ENCODE measurements around the gene PDE4A. TPM values are rescaled to one million over a fixed set of nuclear protein-coding genes. Genes with fewer than 3 reads are reported as not detected.
A peak's percentile ranks its signal among the peaks of the same experiment; 100 is the strongest.

PDE4A gene
- polyA plus RNA-seq, 2 of the 4 experiments (the other 2 are of a cell fraction), result 1.2 to 3.7 TPM

- peaks cover 11% of the 10 kb centered on the region; the same call in 2 of the 3 replicates for H3K4me1 ChIP-seq
- H3K4me2 ChIP-seq, result no peak overlapping the region
- no peak for FAIRE-seq
- WGBS (ENCODE audit: missing lambda C conversion rate), result 66% methylated on average over 3 of the region's 3 CpGs
- no peak for ATAC-seq
- no peak for TF ChIP-seq CEBPB (IDR thresholded peaks at IDR 0.05)
- no peak for TF ChIP-seq EHF (CRISPR knock-in tag; IDR thresholded peaks at IDR 0.05)
- no peak for TF ChIP-seq EP300 (IDR thresholded peaks at IDR 0.05)
- TF ChIP-seq KDM5A (IDR thresholded peaks at IDR 0.05), result no peak
- TF ChIP-seq ZFP36 (IDR thresholded peaks at IDR 0.05; ENCODE audit: borderline replicate concordance, partially characterized antibody), result no peak
- H3K27ac ChIP-seq, result no peak overlapping the region
- no peak for DNase-seq (ENCODE audit: low read depth in 1 of 2, low spot score in 1 of 2)
- ChIA-PET CTCF (interaction anchor here (0.6 to 2.6 kb wide), 8 partner anchors 7 to 191 kb away, joined by 3 to 11 read pairs (median 4); partner anchors contain the start of gene QTRT1), POLR2A (interaction anchor here (0.6 kb wide), 1 partner anchor 15 kb away, joined by 6 read pairs; no protein-coding TSS in a partner anchor)
- H3K4me3 ChIP-seq, result no peak overlapping the region
- no peaks in the 10 kb centered on the region for H3K9me3 ChIP-seq
These were observed 88.4 kb downstream of the PDE4A start for GRCh38 chr19:10508707-10509106.

DNA sequence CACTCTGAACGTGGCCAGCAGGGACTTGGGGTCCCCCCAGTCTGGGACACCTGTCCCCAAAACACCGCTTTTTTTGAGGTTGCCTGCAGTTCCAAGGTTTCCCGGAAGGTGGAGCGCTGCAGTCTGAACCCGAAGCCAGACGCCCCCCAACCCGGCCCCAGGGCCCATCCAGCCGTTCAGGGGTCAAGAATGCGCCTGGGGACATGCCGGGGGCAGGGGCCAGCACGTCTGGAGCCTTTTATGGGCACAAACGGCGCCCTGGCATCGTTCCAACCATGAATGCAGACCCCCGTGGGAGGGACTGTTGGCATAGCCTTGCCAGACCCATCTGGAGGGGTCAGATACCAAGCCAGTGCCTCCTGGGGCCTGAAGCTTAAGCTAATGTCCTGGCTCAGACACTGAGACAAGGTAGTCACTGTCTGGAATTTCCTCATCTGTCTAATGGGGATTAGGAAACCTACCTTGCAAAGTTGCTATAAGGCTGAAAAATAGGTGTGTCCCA lies 90.0 kb downstream of the PDE4A start:
- CTCF ChIA-PET, result interaction anchor here (0.6 to 2.6 kb wide), 14 partner anchors 9 to 190 kb away, joined by 3 to 11 read pairs (median 4); partner anchors contain the start of gene QTRT1

DNA sequence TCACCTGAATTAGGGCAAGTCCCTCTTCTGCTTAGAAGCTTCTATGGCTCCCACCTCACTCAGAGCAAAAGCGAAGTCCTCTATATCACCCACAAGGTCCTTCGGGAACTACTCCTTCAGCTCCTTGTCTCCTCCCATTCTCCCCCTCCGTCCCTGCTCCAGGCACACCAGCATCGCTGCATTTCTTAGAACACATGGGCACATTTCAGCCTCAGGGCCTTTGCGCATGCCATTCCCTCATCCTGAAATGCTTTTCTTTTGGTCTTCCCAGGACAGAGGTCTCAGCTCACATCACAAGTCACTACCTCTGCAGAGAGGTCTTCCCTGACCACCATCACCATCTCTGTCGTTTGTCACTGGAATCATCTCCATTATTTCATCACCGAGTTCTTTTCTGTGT lies 92.9 kb downstream of the PDE4A start:
- H3K4me1 ChIP-seq, result peaks cover 19% of the 10 kb centered on the region; the same call in 2 of the 3 replicates
- DNase-seq (ENCODE audit: low read depth in 1 of 2, low spot score in 1 of 2) (no peak), FAIRE-seq (no peak), ATAC-seq (no peak)
- no peak overlapping the region for H3K4me2 ChIP-seq
- 85% methylated on average over 7 of the region's 7 CpGs for WGBS (ENCODE audit: missing lambda C conversion rate)
- no peaks in the 10 kb centered on the region for H3K9me3 ChIP-seq
- ChIA-PET CTCF (interaction anchor here (0.6 to 2.0 kb wide), 4 partner anchors 9 to 110 kb away, joined by 3 to 8 read pairs (median 4); partner anchors contain the start of gene KEAP1), POLR2A (no interaction called here)
- H3K27ac ChIP-seq, result no peak overlapping the region
- H3K4me3 ChIP-seq, result no peak overlapping the region
- no peak for TF ChIP-seq PBX3 (IDR thresholded peaks at IDR 0.05)
- TF ChIP-seq, protein P1, sequence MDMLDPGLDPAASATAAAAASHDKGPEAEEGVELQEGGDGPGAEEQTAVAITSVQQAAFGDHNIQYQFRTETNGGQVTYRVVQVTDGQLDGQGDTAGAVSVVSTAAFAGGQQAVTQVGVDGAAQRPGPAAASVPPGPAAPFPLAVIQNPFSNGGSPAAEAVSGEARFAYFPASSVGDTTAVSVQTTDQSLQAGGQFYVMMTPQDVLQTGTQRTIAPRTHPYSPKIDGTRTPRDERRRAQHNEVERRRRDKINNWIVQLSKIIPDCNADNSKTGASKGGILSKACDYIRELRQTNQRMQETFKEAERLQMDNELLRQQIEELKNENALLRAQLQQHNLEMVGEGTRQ (IDR thresholded peaks at IDR 0.05), result no peak
- TF ChIP-seq, protein P2, sequence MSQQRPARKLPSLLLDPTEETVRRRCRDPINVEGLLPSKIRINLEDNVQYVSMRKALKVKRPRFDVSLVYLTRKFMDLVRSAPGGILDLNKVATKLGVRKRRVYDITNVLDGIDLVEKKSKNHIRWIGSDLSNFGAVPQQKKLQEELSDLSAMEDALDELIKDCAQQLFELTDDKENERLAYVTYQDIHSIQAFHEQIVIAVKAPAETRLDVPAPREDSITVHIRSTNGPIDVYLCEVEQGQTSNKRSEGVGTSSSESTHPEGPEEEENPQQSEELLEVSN (IDR thresholded peaks at IDR 0.05; ENCODE audit: borderline replicate concordance, low read depth), result no peak
- no peak for TF ChIP-seq CHD2 (IDR thresholded peaks at IDR 0.05; ENCODE audit: low read length, partially characterized antibody)
- TF ChIP-seq POLR2AphosphoS2 (conservative IDR thresholded peaks at IDR 0.05; ENCODE audit: low read length), result no peak
- TF ChIP-seq, protein P3, sequence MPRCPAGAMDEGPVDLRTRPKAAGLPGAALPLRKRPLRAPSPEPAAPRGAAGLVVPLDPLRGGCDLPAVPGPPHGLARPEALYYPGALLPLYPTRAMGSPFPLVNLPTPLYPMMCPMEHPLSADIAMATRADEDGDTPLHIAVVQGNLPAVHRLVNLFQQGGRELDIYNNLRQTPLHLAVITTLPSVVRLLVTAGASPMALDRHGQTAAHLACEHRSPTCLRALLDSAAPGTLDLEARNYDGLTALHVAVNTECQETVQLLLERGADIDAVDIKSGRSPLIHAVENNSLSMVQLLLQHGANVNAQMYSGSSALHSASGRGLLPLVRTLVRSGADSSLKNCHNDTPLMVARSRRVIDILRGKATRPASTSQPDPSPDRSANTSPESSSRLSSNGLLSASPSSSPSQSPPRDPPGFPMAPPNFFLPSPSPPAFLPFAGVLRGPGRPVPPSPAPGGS (IDR thresholded peaks at IDR 0.05), result no peak
- TF ChIP-seq, protein P4, sequence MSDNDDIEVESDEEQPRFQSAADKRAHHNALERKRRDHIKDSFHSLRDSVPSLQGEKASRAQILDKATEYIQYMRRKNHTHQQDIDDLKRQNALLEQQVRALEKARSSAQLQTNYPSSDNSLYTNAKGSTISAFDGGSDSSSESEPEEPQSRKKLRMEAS (IDR thresholded peaks at IDR 0.05), result no peak
- no peak for TF ChIP-seq ELK1 (IDR thresholded peaks at IDR 0.05; ENCODE audit: low read depth, low read length)
- no peak for TF ChIP-seq ZFP36 (IDR thresholded peaks at IDR 0.05; ENCODE audit: borderline replicate concordance, partially characterized antibody)
- no peak for TF ChIP-seq FOXS1 (CRISPR knock-in tag; IDR thresholded peaks at IDR 0.05)
- no peak for TF ChIP-seq NPAS2 (CRISPR knock-in tag; IDR thresholded peaks at IDR 0.05; ENCODE audit: borderline replicate concordance)
- TF ChIP-seq SREBF2 (IDR thresholded peaks at IDR 0.05), result no peak
- no peak for TF ChIP-seq GATA3 (IDR thresholded peaks at IDR 0.05; ENCODE audit: borderline replicate concordance)
- TF ChIP-seq, protein P5, sequence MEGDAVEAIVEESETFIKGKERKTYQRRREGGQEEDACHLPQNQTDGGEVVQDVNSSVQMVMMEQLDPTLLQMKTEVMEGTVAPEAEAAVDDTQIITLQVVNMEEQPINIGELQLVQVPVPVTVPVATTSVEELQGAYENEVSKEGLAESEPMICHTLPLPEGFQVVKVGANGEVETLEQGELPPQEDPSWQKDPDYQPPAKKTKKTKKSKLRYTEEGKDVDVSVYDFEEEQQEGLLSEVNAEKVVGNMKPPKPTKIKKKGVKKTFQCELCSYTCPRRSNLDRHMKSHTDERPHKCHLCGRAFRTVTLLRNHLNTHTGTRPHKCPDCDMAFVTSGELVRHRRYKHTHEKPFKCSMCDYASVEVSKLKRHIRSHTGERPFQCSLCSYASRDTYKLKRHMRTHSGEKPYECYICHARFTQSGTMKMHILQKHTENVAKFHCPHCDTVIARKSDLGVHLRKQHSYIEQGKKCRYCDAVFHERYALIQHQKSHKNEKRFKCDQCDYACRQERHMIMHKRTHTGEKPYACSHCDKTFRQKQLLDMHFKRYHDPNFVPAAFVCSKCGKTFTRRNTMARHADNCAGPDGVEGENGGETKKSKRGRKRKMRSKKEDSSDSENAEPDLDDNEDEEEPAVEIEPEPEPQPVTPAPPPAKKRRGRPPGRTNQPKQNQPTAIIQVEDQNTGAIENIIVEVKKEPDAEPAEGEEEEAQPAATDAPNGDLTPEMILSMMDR (IDR thresholded peaks at IDR 0.05), result no peak
- no peak for TF ChIP-seq NR3C1 (IDR thresholded peaks at IDR 0.05)
- TF ChIP-seq RCOR1 (IDR thresholded peaks at IDR 0.05; ENCODE audit: low read depth, low read length), result no peak
- no peak for TF ChIP-seq KDM1A (IDR thresholded peaks at IDR 0.05; ENCODE audit: low read depth)

More for the DNA sequence above, 90.0 kb downstream of the PDE4A start:
- no peak for FAIRE-seq
- 56% methylated on average over 2 of the region's 15 CpGs for WGBS (ENCODE audit: missing lambda C conversion rate)
- TF ChIP-seq, protein P5 (IDR thresholded peaks at IDR 0.05), result peak; percentile 49
- peak; percentile 46 for TF ChIP-seq SMC3 (IDR thresholded peaks at IDR 0.05)
- no peak for TF ChIP-seq TP53 (CRISPR knock-in tag; IDR thresholded peaks at IDR 0.05)
- H3K27ac ChIP-seq, result peak overlapping the region in 1 of 2 experiments; percentile 77; a peak in 2 of 6 replicates
- ATAC-seq, result peak; percentile 43 to 68; a peak in 3 of 6 replicates
- POLR2A ChIA-PET, result interaction anchor here (0.5 kb wide), 1 partner anchor 28 kb away, joined by 3 read pairs; no protein-coding TSS in a partner anchor
- DNase-seq (ENCODE audit: low read depth in 1 of 2, low spot score in 1 of 2), result peak in 1 of 2 experiments; percentile 28
- no peaks in the 10 kb centered on the region for H3K9me3 ChIP-seq
- H3K4me2 ChIP-seq, result peak overlapping the region; percentile 66
- H3K4me3 ChIP-seq, result no peak overlapping the region
- H3K4me1 ChIP-seq, result peaks cover 11% of the 10 kb centered on the region; the same call in 2 of the 3 replicates

All from A549 (cell line).